GM23338 (cell line): Measurements from ENCODE around the gene TBC1D9B.

Source experiments
- EZH2phosphoT487 ChIP-seq: fragments of 200-600 bp; sonication (generic); IDR thresholded peaks from one replicate; pipeline ENCODE4 v1.8.1; 2018; ENCODE audit warnings: antibody characterized with exemption; ENCODE audit not compliant: unreplicated experiment
- JUNB ChIP-seq: IDR thresholded peaks from one replicate; pipeline ENCODE4 v1.6.1; 2016; ENCODE audit warnings: antibody characterized with exemption; ENCODE audit not compliant: unreplicated experiment
- POLR2AphosphoS5 ChIP-seq: IDR thresholded peaks from 2 replicates; pipeline ENCODE4 v1.6.1; 2016; ENCODE audit warnings: antibody characterized with exemption, low read depth
- TF ChIP-seq, protein P1 (sequence below), 2 experiments: fragments of 200-600 bp in 1 of 2; sonication (generic) in 1 of 2; conservative IDR thresholded peaks; 2 replicates each; pipeline versions ENCODE4 v1.5.1 to v1.6.1; 2016 to 2017; ENCODE audit warnings: antibody characterized with exemption in 2 of 2, low read depth in 2 of 2, mild to moderate bottlenecking in 2 of 2, moderate library complexity in 1 of 2
- TF ChIP-seq, protein P2 (sequence below): IDR thresholded peaks from one replicate; pipeline ENCODE4 v1.6.1; 2018; ENCODE audit warnings: antibody characterized with exemption; ENCODE audit not compliant: unreplicated experiment

DNA sequence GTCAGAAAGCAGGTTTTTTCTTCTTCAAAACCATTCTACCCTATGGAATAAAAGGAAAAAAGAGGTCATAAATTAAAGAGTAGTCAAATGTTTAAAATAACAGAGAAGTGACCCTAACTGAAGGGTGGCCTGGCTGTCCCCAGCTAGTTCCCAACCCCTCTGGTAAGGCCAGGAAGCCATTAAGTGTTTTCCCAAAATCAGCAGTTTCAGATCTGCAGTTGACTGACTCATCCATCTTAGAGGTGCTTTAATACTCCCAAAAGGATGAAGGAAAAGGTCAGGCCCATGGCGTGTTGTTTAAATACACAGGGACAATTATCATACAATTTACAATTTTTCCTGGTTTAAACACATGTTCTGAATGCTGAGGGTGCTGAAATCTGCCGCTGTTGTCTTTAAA, 47.9 kb upstream of the TBC1D9B start:
- TF ChIP-seq, protein P1, sequence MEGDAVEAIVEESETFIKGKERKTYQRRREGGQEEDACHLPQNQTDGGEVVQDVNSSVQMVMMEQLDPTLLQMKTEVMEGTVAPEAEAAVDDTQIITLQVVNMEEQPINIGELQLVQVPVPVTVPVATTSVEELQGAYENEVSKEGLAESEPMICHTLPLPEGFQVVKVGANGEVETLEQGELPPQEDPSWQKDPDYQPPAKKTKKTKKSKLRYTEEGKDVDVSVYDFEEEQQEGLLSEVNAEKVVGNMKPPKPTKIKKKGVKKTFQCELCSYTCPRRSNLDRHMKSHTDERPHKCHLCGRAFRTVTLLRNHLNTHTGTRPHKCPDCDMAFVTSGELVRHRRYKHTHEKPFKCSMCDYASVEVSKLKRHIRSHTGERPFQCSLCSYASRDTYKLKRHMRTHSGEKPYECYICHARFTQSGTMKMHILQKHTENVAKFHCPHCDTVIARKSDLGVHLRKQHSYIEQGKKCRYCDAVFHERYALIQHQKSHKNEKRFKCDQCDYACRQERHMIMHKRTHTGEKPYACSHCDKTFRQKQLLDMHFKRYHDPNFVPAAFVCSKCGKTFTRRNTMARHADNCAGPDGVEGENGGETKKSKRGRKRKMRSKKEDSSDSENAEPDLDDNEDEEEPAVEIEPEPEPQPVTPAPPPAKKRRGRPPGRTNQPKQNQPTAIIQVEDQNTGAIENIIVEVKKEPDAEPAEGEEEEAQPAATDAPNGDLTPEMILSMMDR (conservative IDR thresholded peaks at IDR 0.05; ENCODE audit: low read depth in 2 of 2): no peak
- TF ChIP-seq EZH2phosphoT487: no peak
- TF ChIP-seq JUNB: no peak
- TF ChIP-seq, protein P2, sequence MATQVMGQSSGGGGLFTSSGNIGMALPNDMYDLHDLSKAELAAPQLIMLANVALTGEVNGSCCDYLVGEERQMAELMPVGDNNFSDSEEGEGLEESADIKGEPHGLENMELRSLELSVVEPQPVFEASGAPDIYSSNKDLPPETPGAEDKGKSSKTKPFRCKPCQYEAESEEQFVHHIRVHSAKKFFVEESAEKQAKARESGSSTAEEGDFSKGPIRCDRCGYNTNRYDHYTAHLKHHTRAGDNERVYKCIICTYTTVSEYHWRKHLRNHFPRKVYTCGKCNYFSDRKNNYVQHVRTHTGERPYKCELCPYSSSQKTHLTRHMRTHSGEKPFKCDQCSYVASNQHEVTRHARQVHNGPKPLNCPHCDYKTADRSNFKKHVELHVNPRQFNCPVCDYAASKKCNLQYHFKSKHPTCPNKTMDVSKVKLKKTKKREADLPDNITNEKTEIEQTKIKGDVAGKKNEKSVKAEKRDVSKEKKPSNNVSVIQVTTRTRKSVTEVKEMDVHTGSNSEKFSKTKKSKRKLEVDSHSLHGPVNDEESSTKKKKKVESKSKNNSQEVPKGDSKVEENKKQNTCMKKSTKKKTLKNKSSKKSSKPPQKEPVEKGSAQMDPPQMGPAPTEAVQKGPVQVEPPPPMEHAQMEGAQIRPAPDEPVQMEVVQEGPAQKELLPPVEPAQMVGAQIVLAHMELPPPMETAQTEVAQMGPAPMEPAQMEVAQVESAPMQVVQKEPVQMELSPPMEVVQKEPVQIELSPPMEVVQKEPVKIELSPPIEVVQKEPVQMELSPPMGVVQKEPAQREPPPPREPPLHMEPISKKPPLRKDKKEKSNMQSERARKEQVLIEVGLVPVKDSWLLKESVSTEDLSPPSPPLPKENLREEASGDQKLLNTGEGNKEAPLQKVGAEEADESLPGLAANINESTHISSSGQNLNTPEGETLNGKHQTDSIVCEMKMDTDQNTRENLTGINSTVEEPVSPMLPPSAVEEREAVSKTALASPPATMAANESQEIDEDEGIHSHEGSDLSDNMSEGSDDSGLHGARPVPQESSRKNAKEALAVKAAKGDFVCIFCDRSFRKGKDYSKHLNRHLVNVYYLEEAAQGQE: no peak
- TF ChIP-seq POLR2AphosphoS5: no peak
